Measurements from ENCODE around the gene OPN4.

- TF ChIP-seq, protein P1, sequence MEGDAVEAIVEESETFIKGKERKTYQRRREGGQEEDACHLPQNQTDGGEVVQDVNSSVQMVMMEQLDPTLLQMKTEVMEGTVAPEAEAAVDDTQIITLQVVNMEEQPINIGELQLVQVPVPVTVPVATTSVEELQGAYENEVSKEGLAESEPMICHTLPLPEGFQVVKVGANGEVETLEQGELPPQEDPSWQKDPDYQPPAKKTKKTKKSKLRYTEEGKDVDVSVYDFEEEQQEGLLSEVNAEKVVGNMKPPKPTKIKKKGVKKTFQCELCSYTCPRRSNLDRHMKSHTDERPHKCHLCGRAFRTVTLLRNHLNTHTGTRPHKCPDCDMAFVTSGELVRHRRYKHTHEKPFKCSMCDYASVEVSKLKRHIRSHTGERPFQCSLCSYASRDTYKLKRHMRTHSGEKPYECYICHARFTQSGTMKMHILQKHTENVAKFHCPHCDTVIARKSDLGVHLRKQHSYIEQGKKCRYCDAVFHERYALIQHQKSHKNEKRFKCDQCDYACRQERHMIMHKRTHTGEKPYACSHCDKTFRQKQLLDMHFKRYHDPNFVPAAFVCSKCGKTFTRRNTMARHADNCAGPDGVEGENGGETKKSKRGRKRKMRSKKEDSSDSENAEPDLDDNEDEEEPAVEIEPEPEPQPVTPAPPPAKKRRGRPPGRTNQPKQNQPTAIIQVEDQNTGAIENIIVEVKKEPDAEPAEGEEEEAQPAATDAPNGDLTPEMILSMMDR (conservative IDR thresholded peaks at IDR 0.05; ENCODE audit: low read length): no peak
- no peak for TF ChIP-seq EZH2phosphoT487 (IDR thresholded peaks at IDR 0.05; ENCODE audit: borderline replicate concordance)
Measured at GRCh38 chr10:86665218-86665607, 10.9 kb downstream of the OPN4 start.
